Measurements from ENCODE around the gene MAP4K5. TPM values are rescaled to one million over a fixed set of nuclear protein-coding genes. Genes with fewer than 3 reads are reported as not detected.

The MAP4K5 gene
- total and polyA plus RNA-seq, 9 donors, result 32.4 to 202 (median 63.8) TPM

- Histone ChIP-seq H3K9me3 (no peaks in the 10 kb centered on the region), H3K4me1 (ENCODE audit: insufficient read depth) (peaks cover 11% of the 10 kb centered on the region), H3K36me3 (no peaks in the 10 kb centered on the region), H3K4me3 (peak overlapping the region; percentile 85), H3K27me3 (no peaks in the 10 kb centered on the region), H3K27ac (peak overlapping the region in 1 of 2 donors; percentile 97)
- intact Hi-C loops (cut with DNase I), result loop anchor here in 1 of 4 donors (5.0 to 10.0 kb wide), 2 partner anchors 136 to 189 kb away; partner anchors contain the start of gene CDKL1
- no peak for DNase-seq
- 4 to 13% (median 6%) methylated on average over 8 of the region's 8 CpGs for WGBS, 3 donors
- TF ChIP-seq CTCF (IDR thresholded peaks at IDR 0.05), result no peak
- TF ChIP-seq EP300 (IDR thresholded peaks at IDR 0.05), result no peak
- TF ChIP-seq POLR2A (IDR thresholded peaks at IDR 0.05), result no peak
These were observed 1.5 kb downstream of the MAP4K5 start for GRCh38 chr14:50530794-50531365.

GRCh38 chr14:50530358-50530757 is 2.0 kb downstream of the MAP4K5 start:
- WGBS, 3 donors, result 7 to 14% (median 7%) methylated on average over 1 of the region's 1 CpG
- DNase-seq, result no peak
- Histone ChIP-seq H3K36me3 (no peaks in the 10 kb centered on the region), H3K4me3 (peak overlapping the region; percentile 85), H3K27me3 (no peaks in the 10 kb centered on the region), H3K27ac (no peak overlapping the region), H3K4me1 (ENCODE audit: insufficient read depth) (peaks cover 11% of the 10 kb centered on the region), H3K9me3 (no peaks in the 10 kb centered on the region)
- intact Hi-C loops (cut with DNase I), result loop anchor here in 1 of 4 donors (5.0 to 10.0 kb wide), 2 partner anchors 136 to 188 kb away; partner anchors contain the start of gene CDKL1
- no peak for TF ChIP-seq EP300 (IDR thresholded peaks at IDR 0.05)
- no peak for TF ChIP-seq CTCF (IDR thresholded peaks at IDR 0.05)
- no peak for TF ChIP-seq POLR2A (IDR thresholded peaks at IDR 0.05)

GRCh38 chr14:50529288-50530179 is 2.8 kb downstream of the MAP4K5 start:
- Histone ChIP-seq H3K4me1 (ENCODE audit: insufficient read depth) (peaks cover 11% of the 10 kb centered on the region), H3K27me3 (no peaks in the 10 kb centered on the region), H3K4me3 (no peak overlapping the region), H3K36me3 (no peaks in the 10 kb centered on the region), H3K27ac (no peak overlapping the region), H3K9me3 (no peaks in the 10 kb centered on the region)
- intact Hi-C loops (cut with DNase I), result loop anchor here in 1 of 4 donors (5.0 to 10.0 kb wide), 2 partner anchors 135 to 187 kb away; partner anchors contain the start of gene CDKL1
- TF ChIP-seq CTCF (IDR thresholded peaks at IDR 0.05) (no peak), POLR2A (IDR thresholded peaks at IDR 0.05) (no peak), EP300 (IDR thresholded peaks at IDR 0.05) (no peak)
- DNase-seq, result no peak
- WGBS, 3 donors, result 69 to 72% (median 69%) methylated on average over 6 of the region's 6 CpGs

- 87 to 94% (median 94%) methylated on average over 1 of the region's 1 CpG for WGBS, 3 donors
- H3K36me3 ChIP-seq, result no peaks in the 10 kb centered on the region
- intact Hi-C loops (cut with DNase I), result no loop called here
- H3K4me1 ChIP-seq (ENCODE audit: insufficient read depth), result peaks cover 10% of the 10 kb centered on the region
- TF ChIP-seq CTCF (IDR thresholded peaks at IDR 0.05) (no peak), EP300 (IDR thresholded peaks at IDR 0.05) (no peak)
- no peak for DNase-seq
- H3K27ac ChIP-seq, result no peak overlapping the region
- no peaks in the 10 kb centered on the region for H3K9me3 ChIP-seq
- H3K27me3 ChIP-seq, result no peaks in the 10 kb centered on the region
- H3K4me3 ChIP-seq, result no peak overlapping the region
These were observed 4.4 kb downstream of the MAP4K5 start for GRCh38 chr14:50528000-50528399.

All from ovary (tissue), 9 donors.